GM23338 (cell line): ENCODE measurements around the gene METTL13. TPM values are rescaled to one million over a fixed set of nuclear protein-coding genes. Genes with fewer than 3 reads are reported as not detected.

ENCODE experiments used
- ATAC-seq: fragments of 200-7000 bp; cut with Tn5 transposase; 3 replicates; pipeline ENCODE4 v1.9.1; 2020
- DNase-seq: peaks from one replicate; pipeline ENCODE4 v3.0.0-alpha.2; 2015; ENCODE audit warnings: low spot score
- H2AFZ ChIP-seq: fragments of 200-600 bp; sonication (generic); 2 replicates; pipeline ENCODE4 v1.8.0; 2016; ENCODE audit warnings: antibody characterized with exemption, mild to moderate bottlenecking, moderate library complexity
- H3F3A ChIP-seq: fragments of 200-600 bp; sonication (generic); replicated peaks from 2 replicates; pipeline ENCODE4 v1.8.0; 2017; ENCODE audit warnings: antibody characterized with exemption, mixed run types, low read depth
- H3K27ac ChIP-seq: fragments of 200-600 bp; sonication (generic); 2 replicates; pipeline ENCODE4 v1.6.1; 2016; ENCODE audit warnings: low read depth
- H3K27me3 ChIP-seq: fragments of 200-600 bp; sonication (generic); 2 replicates; pipeline ENCODE4 v1.8.0; 2016; ENCODE audit warnings: mild to moderate bottlenecking, mixed run types, moderate library complexity; ENCODE audit not compliant: insufficient read depth
- H3K36me3 ChIP-seq: fragments of 200-600 bp; sonication (generic); 2 replicates; pipeline ENCODE4 v1.8.0; 2016; ENCODE audit warnings: mild to moderate bottlenecking; ENCODE audit not compliant: insufficient read depth
- H3K4me1 ChIP-seq: fragments of 200-600 bp; sonication (generic); 2 replicates; pipeline ENCODE4 v1.8.0; 2016; ENCODE audit warnings: mild to moderate bottlenecking, moderate library complexity; ENCODE audit not compliant: insufficient read depth
- H3K4me2 ChIP-seq: fragments of 200-600 bp; sonication (generic); 2 replicates; pipeline ENCODE4 v1.7.1; 2017; ENCODE audit warnings: mixed run types
- H3K4me3 ChIP-seq: fragments of 200-600 bp; sonication (generic); 2 replicates; pipeline ENCODE4 v1.6.1; 2016; ENCODE audit warnings: mixed run types
- H3K79me2 ChIP-seq: fragments of 200-600 bp; sonication (generic); replicated peaks from 2 replicates; pipeline ENCODE4 v1.8.0; 2017; ENCODE audit warnings: mild to moderate bottlenecking; ENCODE audit not compliant: insufficient read depth
- H3K9me2 ChIP-seq: fragments of 200-600 bp; sonication (generic); 2 replicates; pipeline ENCODE4 v1.8.0; 2017; ENCODE audit not compliant: insufficient read depth
- H4K20me1 ChIP-seq: fragments of 200-600 bp; sonication (generic); replicated peaks from 2 replicates; pipeline ENCODE4 v1.8.0; 2017; ENCODE audit warnings: mild to moderate bottlenecking; ENCODE audit not compliant: insufficient read depth
- H3K27ac Mint-ChIP-seq: 2 replicates; pipeline ENCODE4 v1.8.0; 2020; ENCODE audit warnings: inconsistent platforms, mild to moderate bottlenecking, moderate library complexity, mixed read lengths
- H3K27me3 Mint-ChIP-seq: 3 replicates; pipeline ENCODE4 v1.8.0; 2022; ENCODE audit warnings: low read depth, mild to moderate bottlenecking, moderate library complexity, mixed read lengths, inconsistent platforms; ENCODE audit not compliant: insufficient read depth, poor library complexity
- H3K36me3 Mint-ChIP-seq: 3 replicates; pipeline ENCODE4 v1.8.0; 2021; ENCODE audit warnings: low read depth, mild to moderate bottlenecking, inconsistent platforms, moderate library complexity, mixed read lengths
- H3K4me1 Mint-ChIP-seq: 3 replicates; pipeline ENCODE4 v1.8.0; 2020; ENCODE audit warnings: mild to moderate bottlenecking, inconsistent platforms, mixed read lengths
- H3K4me3 Mint-ChIP-seq: 3 replicates; pipeline ENCODE4 v1.8.0; 2021; ENCODE audit warnings: moderate library complexity, mild to moderate bottlenecking, inconsistent platforms, mixed read lengths
- H3K9me3 Mint-ChIP-seq: 3 replicates; pipeline ENCODE4 v1.8.0; 2020; ENCODE audit warnings: moderate library complexity, mild to moderate bottlenecking, inconsistent platforms, mixed read lengths
- CREB1 ChIP-seq: fragments of 250-450 bp; sonication (Bioruptor Pico); IDR thresholded peaks from 2 replicates; pipeline ENCODE4 v1.5.0; 2020; ENCODE audit warnings: low read depth, mild to moderate bottlenecking, moderate library complexity
- JUNB ChIP-seq: IDR thresholded peaks from one replicate; pipeline ENCODE4 v1.6.1; 2016; ENCODE audit warnings: antibody characterized with exemption; ENCODE audit not compliant: unreplicated experiment
- NANOG ChIP-seq: IDR thresholded peaks from 2 replicates; pipeline ENCODE4 v1.6.1; 2016; ENCODE audit warnings: antibody characterized with exemption, borderline replicate concordance
- POLR2AphosphoS5 ChIP-seq: IDR thresholded peaks from 2 replicates; pipeline ENCODE4 v1.6.1; 2016; ENCODE audit warnings: antibody characterized with exemption, low read depth
- STAT1 ChIP-seq: IDR thresholded peaks from one replicate; pipeline ENCODE4 v1.6.1; 2016; ENCODE audit warnings: antibody characterized with exemption; ENCODE audit not compliant: unreplicated experiment
- ZNF114 ChIP-seq: fragments of 250-450 bp; sonication (Bioruptor Pico); IDR thresholded peaks from 2 replicates; pipeline ENCODE4 v1.5.0; 2020; ENCODE audit warnings: mild to moderate bottlenecking, moderate library complexity
- ZNF331 ChIP-seq: fragments of 250-450 bp; sonication (Bioruptor Pico); IDR thresholded peaks from 2 replicates; pipeline ENCODE4 v1.5.0; 2020; ENCODE audit warnings: low read depth, mild to moderate bottlenecking, moderate library complexity
- polyA plus RNA-seq: library from polyadenylated mRNA; unstranded; fragments of >200 nt; fragmentation: Nextera tagmentation; extraction: Ambion mirVana; gene quantifications from 2 replicates; pipeline ENCODE4 v1.2.1, GENCODE V29; 2016
- total RNA-seq: library from RNA; depleted of rRNA; stranded (reverse); fragments of >200 nt; shearing (Covaris generic); gene quantifications from 2 replicates; pipeline ENCODE4 v1.2.3, GENCODE V29; 2014
- TF ChIP-seq, protein P1 (sequence below): IDR thresholded peaks from 2 replicates; pipeline ENCODE4 v1.6.1; 2016; ENCODE audit warnings: antibody characterized with exemption
- TF ChIP-seq, protein P2 (sequence below), 2 experiments: fragments of 200-600 bp in 1 of 2; sonication (generic) in 1 of 2; conservative IDR thresholded peaks; 2 replicates each; pipeline versions ENCODE4 v1.5.1 to v1.6.1; 2016 to 2017; ENCODE audit warnings: antibody characterized with exemption in 2 of 2, low read depth in 2 of 2, mild to moderate bottlenecking in 2 of 2, moderate library complexity in 1 of 2
- TF ChIP-seq, protein P3 (sequence below): IDR thresholded peaks from one replicate; pipeline ENCODE4 v1.6.1; 2018; ENCODE audit warnings: antibody characterized with exemption; ENCODE audit not compliant: unreplicated experiment

METTL13 gene
- total and polyA plus RNA-seq, 2 experiments from 2014 or later = 21.0 to 45.4 TPM

DNA sequence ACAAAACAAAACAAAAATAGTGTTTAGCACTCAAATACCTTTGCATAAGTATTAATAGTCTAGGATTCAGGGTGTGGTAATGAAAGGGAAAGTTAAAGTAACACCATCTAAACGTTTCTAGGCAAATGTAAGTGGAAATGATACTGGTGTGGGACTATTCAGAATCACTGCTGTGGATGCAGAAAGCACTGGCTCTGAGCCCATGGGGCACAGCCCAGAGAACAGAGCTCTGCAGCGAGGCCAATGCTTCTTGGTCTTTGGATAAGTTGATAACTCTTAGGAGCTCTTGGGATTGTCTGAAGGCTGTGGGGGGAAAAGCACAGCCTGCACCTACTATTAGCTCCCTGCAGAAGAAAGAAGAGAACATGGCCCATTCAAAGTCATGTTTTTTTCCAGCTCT is 38.5 kb downstream of the METTL13 start:
- Histone ChIP-seq H3K27ac (no peak overlapping the region), H3K27me3 (no peaks in the 10 kb centered on the region), H4K20me1 (no peaks in the 10 kb centered on the region), H3F3A (no peaks in the 10 kb centered on the region), H3K4me1 (peaks cover 15% of the 10 kb centered on the region), H2AFZ (peak overlapping the region; percentile 39; the same call in 1 of the 2 replicates), H3K36me3 (no peaks in the 10 kb centered on the region), H3K4me2 (no peak overlapping the region), H3K9me2 (peaks cover 6% of the 10 kb centered on the region; the same call in 1 of the 2 replicates), H3K4me3 (no peak overlapping the region), H3K79me2 (no peaks in the 10 kb centered on the region)
- H3K9me3 Mint-ChIP-seq = peaks cover 2% of the 10 kb centered on the region; the same call in 1 of the 3 replicates
- H3K4me3 Mint-ChIP-seq = no peak overlapping the region
- H3K36me3 Mint-ChIP-seq = peaks cover 2% of the 10 kb centered on the region; the same call in 1 of the 3 replicates
- TF ChIP-seq NANOG (no peak), ZNF331 (no peak), POLR2AphosphoS5 (no peak)
- TF ChIP-seq, protein P1, sequence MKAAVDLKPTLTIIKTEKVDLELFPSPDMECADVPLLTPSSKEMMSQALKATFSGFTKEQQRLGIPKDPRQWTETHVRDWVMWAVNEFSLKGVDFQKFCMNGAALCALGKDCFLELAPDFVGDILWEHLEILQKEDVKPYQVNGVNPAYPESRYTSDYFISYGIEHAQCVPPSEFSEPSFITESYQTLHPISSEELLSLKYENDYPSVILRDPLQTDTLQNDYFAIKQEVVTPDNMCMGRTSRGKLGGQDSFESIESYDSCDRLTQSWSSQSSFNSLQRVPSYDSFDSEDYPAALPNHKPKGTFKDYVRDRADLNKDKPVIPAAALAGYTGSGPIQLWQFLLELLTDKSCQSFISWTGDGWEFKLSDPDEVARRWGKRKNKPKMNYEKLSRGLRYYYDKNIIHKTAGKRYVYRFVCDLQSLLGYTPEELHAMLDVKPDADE = no peak
- H3K4me1 Mint-ChIP-seq = peaks cover 24% of the 10 kb centered on the region
- no peak overlapping the region for H3K27ac Mint-ChIP-seq
- ATAC-seq = no peak
- no peak for DNase-seq
- H3K27me3 Mint-ChIP-seq = peaks cover 1% of the 10 kb centered on the region

DNA sequence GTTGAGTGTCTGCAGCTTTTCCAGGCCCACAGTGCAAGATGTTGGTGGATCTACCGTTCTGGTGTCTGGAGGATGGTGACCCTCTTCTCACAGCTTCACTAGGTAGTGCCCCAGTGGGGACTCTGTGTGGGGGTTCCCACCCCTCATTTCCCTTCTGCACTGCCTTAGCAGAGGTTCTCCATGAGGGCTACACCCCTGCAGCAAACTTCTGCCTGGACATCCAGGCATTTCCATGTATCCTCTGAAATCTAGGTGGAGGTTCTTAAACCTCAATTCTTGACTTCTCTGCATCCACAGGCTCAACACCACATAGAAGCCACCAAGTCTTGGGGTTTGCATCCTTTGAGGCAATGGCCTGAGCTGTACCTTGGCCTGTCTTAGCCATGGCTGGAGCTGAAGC is 45.5 kb downstream of the METTL13 start:
- no peaks in the 10 kb centered on the region for H3K27me3 ChIP-seq
- H3K4me1 ChIP-seq = no peaks in the 10 kb centered on the region
- peaks cover 27% of the 10 kb centered on the region for H3K36me3 Mint-ChIP-seq
- peaks cover 10% of the 10 kb centered on the region; the same call in 1 of the 2 replicates for H3K36me3 ChIP-seq
- peaks cover 42% of the 10 kb centered on the region for H3K9me3 Mint-ChIP-seq
- no peaks in the 10 kb centered on the region for H3F3A ChIP-seq
- H3K79me2 ChIP-seq = no peaks in the 10 kb centered on the region
- H3K27ac ChIP-seq = no peak overlapping the region
- H3K27me3 Mint-ChIP-seq = peaks cover 1% of the 10 kb centered on the region
- ATAC-seq (no peak), DNase-seq (no peak)
- no peaks in the 10 kb centered on the region for H3K4me1 Mint-ChIP-seq
- H3K4me3 Mint-ChIP-seq = no peak overlapping the region
- no peak overlapping the region for H3K4me2 ChIP-seq
- no peak for TF ChIP-seq ZNF114
- TF ChIP-seq NANOG = no peak
- TF ChIP-seq POLR2AphosphoS5 = no peak
- TF ChIP-seq, protein P2, sequence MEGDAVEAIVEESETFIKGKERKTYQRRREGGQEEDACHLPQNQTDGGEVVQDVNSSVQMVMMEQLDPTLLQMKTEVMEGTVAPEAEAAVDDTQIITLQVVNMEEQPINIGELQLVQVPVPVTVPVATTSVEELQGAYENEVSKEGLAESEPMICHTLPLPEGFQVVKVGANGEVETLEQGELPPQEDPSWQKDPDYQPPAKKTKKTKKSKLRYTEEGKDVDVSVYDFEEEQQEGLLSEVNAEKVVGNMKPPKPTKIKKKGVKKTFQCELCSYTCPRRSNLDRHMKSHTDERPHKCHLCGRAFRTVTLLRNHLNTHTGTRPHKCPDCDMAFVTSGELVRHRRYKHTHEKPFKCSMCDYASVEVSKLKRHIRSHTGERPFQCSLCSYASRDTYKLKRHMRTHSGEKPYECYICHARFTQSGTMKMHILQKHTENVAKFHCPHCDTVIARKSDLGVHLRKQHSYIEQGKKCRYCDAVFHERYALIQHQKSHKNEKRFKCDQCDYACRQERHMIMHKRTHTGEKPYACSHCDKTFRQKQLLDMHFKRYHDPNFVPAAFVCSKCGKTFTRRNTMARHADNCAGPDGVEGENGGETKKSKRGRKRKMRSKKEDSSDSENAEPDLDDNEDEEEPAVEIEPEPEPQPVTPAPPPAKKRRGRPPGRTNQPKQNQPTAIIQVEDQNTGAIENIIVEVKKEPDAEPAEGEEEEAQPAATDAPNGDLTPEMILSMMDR (conservative IDR thresholded peaks at IDR 0.05; ENCODE audit: low read depth in 2 of 2) = no peak
- TF ChIP-seq, protein P3, sequence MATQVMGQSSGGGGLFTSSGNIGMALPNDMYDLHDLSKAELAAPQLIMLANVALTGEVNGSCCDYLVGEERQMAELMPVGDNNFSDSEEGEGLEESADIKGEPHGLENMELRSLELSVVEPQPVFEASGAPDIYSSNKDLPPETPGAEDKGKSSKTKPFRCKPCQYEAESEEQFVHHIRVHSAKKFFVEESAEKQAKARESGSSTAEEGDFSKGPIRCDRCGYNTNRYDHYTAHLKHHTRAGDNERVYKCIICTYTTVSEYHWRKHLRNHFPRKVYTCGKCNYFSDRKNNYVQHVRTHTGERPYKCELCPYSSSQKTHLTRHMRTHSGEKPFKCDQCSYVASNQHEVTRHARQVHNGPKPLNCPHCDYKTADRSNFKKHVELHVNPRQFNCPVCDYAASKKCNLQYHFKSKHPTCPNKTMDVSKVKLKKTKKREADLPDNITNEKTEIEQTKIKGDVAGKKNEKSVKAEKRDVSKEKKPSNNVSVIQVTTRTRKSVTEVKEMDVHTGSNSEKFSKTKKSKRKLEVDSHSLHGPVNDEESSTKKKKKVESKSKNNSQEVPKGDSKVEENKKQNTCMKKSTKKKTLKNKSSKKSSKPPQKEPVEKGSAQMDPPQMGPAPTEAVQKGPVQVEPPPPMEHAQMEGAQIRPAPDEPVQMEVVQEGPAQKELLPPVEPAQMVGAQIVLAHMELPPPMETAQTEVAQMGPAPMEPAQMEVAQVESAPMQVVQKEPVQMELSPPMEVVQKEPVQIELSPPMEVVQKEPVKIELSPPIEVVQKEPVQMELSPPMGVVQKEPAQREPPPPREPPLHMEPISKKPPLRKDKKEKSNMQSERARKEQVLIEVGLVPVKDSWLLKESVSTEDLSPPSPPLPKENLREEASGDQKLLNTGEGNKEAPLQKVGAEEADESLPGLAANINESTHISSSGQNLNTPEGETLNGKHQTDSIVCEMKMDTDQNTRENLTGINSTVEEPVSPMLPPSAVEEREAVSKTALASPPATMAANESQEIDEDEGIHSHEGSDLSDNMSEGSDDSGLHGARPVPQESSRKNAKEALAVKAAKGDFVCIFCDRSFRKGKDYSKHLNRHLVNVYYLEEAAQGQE = no peak
- TF ChIP-seq CREB1 (CRISPR knock-in tag) = no peak
- TF ChIP-seq, protein P1 = no peak
- no peak for TF ChIP-seq ZNF331
- no peak for TF ChIP-seq JUNB
- TF ChIP-seq STAT1 = no peak
- H4K20me1 ChIP-seq = no peaks in the 10 kb centered on the region
- H3K4me3 ChIP-seq = no peak overlapping the region
- H3K9me2 ChIP-seq = peaks cover 16% of the 10 kb centered on the region
- H2AFZ ChIP-seq = no peak overlapping the region
- H3K27ac Mint-ChIP-seq = no peak overlapping the region
